Stimulated activated CD4-positive, alpha-beta T cell treated with anti-CD3 and anti-CD28 coated beads, Interleukin-2, amount 100 ng/mL, for 4 hours (primary cell): ENCODE results near the gene DEPP1.

Experiments used
- DNase-seq: peaks from one replicate; pipeline ENCODE4 v3.0.0-alpha.2; 2020; ENCODE audit warnings: low read depth

DEPP1 gene

DNA sequence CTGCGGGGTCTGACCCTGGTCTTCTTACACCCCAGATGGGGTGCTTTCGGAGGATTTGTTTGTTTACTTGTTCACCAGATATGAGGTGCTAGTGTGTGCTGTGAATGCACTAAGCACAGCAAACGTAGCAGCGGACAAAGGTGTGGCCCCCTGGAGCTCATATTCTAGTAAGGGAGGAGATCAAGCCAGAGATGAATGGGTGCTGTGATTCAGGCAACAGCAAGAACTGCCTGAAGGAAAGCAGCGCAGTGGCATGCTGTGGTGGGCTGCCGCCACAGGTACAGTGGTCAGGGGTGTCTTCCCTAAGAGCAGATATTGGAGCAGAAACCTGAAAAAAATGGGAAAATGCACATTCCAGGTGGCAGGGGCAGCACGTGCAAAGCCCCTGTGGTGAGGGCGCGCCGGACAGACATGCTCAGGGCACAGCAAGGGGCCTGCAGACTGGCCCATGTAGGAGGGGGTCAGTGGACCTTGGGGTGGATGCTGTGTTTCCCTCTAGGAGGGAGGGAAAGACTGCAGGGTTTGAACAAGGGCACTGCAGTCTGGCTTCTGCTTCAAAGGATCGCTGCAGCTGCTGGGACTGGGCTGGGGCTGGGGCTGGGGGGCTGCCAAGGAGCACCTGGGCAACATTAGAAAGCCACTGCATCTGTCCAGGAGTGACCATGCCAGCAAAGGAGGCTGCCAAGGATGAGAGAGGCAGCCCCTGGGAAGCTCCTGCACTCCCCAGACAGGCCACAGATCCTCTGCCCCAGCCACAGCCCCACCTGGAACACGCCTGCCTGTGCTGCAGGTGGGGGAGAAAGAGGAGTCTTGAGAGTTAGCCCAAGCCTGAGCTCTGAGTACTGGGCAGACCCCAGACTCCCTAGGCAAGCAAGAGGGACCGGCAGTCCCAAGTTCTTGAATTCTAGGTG is 927 bp upstream of the DEPP1 start:
- DNase-seq: no peak

DNA sequence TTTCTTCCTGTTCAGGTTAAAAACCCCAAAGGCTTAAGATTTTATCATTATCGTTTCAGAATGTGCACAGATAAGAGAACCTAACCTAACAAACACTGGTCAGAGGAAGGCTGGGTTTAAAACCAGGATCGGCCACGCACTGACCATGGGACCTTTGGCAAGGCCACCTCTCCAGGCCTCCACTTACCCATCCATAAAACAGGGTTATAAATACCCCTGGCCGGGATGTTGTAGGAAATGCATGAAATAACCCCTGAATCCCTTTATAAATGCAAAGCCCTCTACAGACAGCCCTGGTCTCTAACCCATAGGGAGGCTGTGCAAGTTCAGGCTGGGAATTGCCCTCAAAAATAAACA is 418 bp downstream of the DEPP1 start:
- no peak for DNase-seq

DNA sequence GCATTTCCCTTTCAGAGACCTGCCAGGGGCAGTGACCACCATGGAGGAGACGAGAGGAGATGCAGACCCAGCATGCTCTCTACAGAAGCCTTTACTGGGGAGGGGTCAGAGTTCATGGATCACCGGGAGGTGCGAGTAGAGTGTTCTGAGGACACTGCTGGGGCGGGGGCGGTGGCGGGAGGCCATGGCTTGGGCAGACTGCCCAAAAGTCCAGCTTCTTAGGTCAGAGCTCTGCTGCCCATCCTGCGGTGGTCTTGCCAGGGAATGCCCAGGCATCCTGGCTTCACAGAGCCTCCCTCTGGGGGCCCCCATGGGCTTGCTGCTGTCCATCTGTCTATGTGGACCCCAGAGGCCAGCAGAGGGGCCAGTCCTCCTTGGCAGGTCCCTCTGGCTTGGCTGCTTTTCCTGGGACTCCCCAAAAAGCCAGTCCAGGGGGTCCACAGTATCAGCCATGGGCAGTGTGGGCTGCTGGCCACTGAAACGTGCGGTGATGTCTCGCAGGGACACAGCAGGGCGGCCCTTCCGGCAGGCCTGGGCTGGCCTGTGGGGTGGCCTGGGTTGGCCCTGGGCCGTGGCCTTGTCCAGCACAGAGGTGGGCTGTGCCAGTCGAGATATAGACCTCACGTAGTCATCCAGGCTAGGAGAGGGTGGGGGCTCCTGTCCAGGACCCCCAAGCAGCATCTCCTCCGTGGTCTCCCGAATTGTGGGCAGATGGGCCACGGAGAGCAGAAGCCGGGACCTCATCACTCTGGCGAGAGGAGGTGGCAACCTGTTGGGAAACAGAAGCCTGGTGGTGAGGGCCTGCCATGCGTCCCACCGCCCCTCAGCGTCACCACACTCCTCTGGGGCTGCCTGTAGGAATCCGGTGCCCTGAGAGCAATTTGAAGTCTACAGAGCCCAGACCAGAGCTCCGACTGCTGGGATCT is 1.1 kb downstream of the DEPP1 start:
- no peak for DNase-seq

DNA sequence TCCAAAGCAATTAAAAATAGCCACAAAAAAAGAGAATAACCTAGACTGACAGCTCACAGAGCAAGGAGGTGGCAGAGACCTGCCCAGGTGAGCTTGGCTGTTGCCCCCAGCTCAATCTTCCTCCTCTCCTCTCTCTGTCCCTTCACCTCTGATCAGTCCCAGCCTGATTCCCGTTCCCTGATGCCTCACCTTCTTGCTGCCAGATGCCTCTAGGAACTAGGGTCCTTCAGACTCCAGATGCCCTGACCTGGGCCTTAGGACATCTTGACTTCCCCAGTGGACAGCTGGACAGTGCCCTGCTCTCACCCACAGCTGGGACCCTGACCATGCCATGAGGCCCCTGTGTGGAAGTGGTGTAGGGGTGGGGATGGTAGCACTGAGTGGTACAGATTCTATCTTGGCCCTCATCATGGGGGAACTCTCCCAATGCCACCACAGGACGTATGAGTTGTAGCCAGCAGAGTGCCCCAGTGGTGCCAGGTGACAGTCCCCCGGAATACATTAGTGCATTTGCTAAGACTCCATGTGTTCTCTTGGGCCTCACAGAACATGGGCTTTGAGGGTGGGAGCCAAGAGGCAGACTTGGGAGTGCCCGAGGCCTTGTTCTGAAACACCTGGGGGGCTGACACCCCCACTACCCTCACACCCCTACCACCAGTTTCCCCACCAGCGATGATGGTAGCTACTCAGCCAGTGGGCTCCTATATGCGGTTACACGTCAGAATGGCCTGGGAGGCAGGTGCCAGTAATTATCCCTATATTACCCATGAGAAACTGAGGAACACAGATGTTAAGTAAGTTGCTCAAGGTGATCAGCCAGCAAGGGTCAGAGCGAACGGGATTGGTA is 2.0 kb downstream of the DEPP1 start:
- no peak for DNase-seq

DNA sequence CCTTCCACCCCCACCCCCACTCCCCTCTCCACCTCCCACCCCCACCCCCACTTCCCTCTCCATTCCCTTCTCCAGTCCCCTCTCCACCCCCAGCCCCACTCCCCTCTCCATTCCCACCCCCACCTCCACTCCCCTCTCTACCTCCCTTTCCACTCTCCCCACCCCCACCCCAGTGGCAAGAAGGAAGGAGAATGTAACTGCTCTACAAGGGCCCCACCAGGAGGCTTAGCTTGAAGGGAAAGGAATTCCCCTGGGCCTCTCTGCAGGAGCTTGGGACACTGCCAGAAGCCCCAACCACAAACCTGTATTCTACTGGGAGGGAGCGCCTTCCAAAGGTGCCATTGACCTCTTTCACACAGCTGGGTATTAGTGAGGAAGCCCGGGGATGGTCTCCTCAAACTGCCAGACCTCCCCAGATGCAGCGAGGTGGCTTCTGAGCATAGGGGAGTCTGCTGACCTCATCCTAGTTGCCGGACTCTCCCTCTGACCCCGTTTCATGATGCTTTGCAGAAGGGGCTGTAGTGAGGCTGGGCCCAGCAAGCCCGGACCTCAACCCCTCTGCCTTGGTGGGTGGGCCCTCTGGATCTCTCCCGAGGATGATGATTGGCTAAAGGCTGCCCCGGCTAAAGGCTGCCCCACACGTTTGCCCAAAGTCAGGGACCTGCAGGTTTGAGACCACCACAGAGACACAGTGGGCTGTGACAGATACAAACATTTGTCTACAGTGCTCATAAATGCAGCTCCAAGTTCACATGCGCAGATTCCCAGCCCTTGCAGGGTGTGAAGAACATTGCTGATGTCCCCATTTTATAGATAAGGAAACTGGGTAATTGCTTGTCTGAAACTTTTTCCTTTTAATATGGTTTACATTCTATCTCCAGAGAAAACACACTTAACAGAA is 2.9 kb downstream of the DEPP1 start:
- no peak for DNase-seq

DNA sequence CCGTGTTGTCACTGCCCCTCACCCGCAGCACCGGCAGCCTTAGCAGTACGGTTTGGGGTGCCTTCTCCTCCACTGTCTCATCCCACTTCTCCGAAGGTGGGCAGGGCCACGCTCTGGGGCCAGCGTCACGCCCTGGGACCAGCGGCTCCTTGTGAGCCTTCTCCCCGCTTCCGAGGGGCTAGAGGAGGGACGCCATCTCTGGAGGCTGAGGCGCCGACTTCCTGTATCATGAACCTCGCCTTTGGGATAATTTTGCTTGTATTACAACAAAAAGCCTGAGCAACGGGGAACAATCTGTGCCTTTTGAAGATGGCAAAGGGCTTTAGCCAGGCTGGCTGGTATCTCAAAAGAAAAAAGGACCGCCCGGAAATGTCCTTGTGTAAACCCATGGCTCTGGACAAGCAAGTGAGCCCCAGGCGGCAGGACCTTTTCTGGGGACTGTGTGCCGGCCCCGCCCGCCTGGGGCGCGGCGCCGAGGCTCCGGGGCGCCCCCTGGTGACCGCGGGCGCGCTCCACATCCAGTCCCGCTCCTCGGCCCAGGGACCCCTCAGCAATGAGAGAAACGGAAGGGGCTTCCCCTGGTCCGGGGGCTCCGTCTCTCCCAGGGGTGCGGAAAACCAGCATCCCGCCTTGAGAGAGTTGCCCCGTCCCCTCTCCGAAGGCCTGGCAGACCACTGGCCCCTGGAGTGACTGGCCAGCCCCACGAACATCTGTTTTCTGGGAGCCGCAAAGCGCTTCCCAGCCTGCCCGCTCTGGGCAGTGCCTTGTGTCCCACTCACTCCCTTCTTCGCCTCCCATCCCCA is 3.8 kb downstream of the DEPP1 start:
- DNase-seq: peak; percentile 28

DNA sequence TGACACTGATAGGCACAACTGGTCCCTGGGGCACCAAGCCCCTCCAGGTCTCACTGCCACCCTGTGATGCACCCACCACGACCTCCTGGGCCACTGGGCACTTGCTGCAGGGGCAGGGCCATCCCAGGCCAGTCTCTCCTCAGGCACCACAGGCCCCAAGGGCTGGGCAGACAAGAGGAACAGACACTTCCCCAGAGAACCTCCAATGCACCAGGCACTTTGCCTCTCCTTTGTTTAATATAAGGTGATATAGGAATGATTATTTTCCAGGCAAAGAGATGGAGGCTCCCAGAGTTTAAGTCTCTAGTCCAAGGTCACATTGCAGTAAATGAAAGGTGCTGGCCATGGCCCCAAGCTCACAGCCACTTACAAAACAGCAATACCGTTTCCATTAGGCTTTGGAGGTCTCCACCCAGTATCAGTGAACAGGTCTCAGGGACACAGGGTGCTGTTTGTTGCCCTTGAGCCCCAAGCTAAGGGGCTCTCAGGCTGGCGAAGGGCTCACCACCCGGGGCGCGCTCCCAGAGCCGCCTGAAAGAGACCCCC is 4.5 kb downstream of the DEPP1 start:
- no peak for DNase-seq

DNA sequence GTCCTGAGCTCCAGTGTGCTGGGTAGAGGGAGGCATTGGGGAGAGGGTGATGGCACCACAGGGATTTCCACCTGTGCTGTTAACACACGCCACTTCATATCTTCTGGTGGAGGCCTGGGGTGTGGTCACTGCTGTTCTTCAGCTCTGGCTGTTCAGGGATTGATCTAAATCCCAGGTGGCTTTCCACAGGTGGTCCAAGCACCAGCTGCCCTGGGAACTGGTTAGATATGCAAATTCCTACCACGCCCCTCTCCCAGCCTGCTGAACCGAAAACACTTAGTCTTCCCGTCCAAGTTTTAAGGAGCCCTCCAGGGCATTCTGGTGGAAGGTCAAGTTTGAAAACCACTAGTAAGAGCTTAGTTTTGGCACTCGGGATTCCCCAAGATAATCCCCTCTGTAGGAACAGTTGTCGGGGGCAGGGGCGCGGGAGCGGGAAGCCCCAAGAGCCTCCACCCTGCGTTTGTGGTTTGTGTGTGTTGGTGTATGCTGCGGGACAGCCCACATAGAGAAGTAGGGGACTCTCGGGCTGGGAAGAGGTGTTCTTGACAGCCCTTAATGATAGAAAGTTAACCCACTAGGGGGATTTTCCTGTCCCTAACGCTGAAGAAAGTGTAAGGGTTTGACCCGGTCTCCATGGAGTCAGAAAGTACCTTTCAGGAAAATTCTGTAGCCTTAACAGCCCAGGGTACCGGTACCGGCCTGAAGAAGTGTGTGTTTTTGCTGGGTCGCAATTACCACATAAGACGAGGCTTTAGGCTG is 5.1 kb downstream of the DEPP1 start:
- DNase-seq: no peak

DNA sequence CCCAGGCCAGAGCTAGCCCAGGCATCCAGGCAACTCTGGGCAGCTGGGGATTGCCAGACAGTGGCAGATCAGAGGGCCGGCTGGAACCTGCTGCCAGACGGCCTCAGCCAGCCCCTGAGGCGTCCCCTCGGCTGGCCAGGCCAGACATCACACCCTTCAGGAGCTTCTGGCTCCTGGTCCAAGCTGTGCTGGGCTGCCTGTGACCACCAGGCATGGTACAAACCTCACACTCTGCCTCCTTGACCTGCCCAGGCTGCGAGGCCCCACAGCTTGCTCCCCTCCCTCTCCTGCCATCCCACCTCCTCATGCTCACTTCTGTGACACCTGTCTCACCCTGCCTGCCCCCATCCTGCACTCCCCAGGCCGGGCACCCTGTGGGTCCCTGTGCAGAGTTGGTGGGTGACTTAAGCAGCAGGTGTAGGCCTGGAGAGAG is 5.7 kb downstream of the DEPP1 start:
- DNase-seq: no peak

DNA sequence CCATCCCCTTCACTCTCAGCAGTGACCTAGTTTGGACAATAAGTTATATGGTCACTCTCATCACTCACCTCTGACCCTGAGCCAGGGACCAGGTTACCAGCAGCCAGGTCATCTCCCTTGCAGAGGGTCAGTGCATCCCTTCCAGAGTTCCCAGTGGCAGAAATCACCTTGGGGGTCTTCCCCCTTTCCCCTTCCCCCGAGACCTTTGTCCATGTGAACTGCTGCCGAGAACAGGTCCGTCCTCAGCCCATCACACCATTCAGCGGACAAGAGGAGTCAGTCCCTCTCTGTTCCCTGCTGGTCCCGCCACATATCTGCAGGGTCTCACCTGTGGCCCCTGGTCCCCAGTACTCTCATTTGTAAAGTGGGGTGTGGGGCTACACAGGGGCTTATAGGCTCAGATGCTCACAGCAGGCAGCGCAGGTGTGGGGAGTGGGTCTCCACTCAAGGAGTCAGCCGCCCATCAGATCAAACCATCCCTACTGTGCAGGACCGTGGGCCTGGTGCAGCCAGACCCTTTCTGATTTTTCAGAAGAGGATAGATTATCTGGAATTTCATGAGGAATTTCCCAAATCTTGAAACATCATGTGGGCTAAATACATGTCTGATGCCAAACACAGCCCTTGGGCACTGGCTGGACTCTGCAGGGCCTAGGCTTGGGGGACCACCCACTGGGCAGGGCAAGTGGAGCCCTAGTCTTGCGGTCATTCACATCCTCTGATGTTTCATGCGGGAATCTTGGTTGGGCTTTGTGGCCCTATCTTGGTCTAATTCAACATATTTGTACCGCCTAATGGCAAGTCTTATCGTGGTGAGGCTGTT is 6.5 kb downstream of the DEPP1 start:
- DNase-seq: no peak

DNA sequence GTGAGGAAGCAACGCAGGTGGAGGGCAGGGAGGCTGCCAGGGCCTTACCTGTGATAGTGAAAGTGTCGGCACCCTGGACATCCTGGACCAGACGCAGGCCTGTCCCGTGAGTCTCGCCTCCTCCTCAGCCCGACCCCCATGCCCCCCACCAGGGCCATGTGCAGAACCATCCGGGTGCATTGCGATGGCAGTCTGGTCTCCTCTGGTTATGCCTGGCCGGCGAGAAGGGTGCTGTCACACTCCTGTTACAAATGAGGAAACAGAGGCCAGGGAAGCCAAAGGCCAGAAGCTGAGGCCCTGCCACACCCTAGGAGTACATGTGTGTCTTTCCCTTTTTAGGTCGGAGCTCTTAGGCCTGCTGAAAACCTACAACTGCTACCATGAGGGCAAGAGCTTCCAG is 7.2 kb downstream of the DEPP1 start:
- DNase-seq: no peak

DNA sequence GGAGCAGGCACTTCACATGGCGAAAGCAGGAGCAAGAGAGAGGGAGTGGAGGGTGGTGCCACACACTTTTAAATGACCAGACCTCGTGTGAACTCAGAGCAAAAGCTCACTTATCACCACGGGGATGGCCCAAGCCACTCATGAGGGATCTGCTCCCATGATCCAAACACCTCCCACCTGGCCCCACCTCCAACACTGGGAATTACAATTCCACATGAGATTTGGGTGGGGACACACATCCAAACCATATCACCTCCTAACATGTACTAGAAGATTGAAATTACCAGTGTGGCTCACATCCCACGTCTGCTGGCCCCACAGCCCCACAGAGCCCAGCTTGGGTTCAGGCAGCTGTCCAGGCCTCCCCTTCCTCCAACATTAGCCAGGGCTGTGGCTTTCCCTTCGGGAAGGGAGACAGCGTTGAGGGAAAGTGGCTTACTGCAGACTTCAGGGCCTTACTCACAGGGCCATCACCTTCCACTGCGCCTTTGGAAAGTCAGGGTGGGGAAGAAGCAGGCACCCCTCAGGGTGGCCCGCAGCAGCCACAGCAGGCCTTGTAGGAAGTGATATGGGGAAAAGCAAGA is 7.7 kb downstream of the DEPP1 start:
- no peak for DNase-seq

DNA sequence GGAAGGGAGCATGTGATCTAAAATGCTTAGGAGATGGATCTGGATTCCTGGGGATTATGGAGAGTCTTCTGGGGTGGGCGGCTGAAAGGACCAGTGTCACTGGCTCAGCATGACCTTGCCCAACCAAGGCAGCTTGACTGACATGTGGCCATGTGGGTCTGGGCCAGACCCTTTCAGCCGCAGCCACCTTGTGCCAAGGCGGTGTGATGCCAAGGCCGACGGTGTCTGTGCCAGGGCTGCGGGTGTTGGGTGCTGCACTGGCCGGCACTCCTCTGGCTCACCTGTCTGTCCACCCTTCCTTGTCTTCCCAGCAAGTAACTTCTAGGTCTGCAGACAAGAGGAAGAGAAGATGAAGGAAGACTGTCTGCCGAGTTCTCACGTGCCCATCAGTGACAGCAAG is 8.8 kb downstream of the DEPP1 start:
- no peak for DNase-seq

DNA sequence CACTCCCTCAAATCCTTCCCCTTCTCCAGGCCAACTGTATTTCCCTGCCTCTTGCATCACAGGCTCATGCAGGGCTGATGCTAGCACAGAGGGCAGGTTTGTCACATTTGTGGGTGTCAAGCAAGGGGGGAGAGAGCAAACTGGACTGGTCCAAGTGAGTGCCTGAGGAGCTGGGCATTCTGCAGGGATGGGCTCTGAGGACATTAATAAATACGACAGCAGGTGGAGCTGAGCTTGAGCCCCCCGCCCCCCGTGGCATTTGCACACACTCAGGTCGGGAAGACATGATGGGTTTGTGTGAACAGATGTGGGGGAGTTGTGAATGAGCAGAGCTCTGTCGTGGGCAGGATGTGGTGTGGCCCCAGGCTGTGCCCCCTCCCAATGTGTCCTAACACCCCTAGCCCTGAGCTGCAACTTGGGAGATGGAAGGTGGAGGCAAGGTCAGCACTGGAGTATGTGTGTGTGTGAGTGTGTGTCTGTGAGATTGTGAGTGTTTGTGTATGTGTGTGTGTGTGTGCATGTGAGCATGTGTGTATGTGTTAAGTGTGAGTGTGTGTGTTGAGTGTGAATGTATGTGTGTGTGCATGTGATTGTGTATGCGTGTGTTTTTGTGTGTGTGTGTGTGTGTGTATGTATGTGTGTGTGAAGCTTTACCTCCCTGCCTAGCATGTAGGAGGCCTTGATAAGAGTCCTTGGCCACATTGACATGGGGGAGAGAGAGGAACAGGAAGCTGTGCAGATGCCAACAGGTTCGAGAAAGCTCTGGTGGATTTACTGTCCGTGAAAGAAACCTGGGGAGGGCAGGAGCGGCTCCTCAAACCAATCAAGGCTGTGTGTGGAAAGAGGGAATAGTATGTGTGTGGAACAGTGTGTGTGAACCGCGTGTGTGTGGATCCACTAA is 9.9 kb downstream of the DEPP1 start:
- DNase-seq: no peak

DNA sequence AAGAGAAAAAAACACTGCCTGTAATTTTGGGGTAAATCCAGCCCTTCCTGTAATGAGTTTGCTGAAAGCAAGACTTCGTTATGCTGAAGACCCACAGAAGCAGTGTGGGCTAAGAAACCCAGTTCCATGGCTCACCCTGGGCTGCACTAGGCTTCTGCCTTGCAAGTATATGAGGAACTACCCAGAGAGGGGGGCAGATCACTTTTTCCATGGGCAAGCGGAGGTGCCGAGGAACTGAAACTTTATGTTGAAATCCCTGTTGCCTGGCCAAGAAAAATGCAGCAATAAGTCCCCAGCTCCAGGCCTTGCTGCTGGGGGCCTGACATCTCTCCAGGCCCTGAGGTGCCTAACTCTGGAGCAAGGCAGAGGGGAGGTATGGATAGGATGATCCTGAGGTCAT is 10.5 kb downstream of the DEPP1 start:
- no peak for DNase-seq

DNA sequence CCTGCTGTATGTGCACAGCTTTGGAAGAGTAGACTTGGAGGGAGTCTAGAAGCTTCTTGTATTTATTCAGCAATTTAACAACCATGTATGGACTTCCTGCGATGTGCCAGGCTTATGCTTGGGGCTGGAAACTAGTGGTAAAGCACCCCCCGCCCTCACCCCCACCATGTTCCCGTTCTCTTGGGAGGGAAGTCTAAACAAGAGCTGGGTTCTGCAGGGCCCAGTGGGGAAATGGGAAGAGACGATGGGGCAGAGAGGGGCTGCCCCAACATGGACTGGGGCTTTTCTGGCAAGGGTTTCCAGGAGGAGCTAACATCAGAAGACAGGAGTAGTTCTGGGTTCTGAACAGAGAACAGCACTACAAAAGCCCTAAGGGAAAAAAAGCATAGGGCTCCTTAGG is 11.0 kb downstream of the DEPP1 start:
- DNase-seq: no peak
